Measurements from ENCODE around the gene C10orf88. TPM values are rescaled to one million over a fixed set of nuclear protein-coding genes. Genes with fewer than 3 reads are reported as not detected.

C10orf88 gene
- total and polyA plus RNA-seq, 7 donors: 3.0 to 10.2 (median 3.6) TPM

DNA sequence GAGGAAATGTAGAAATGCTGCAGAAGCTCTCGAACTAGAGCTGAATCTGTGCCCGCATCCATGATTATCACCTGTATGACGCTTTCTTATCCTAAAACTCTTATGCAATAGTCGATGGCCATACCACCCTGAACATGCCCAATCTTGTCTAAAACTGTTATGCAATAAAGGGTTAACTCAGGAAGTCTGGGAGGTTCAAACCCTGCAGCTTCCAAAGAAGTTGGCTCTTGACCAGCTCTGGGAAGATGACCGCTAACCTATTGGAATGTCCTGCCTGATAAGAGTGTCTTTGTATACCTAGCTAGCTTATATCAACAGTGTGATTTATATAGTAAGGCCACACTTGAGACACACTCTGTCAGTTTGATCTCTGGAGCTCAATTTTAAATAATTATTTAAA is 3.4 kb upstream of the C10orf88 start:
- no peak for TF ChIP-seq POLR2A (IDR thresholded peaks at IDR 0.05)
- no peak for TF ChIP-seq POLR2AphosphoS5 (IDR thresholded peaks at IDR 0.05)
- TF ChIP-seq, protein P1, sequence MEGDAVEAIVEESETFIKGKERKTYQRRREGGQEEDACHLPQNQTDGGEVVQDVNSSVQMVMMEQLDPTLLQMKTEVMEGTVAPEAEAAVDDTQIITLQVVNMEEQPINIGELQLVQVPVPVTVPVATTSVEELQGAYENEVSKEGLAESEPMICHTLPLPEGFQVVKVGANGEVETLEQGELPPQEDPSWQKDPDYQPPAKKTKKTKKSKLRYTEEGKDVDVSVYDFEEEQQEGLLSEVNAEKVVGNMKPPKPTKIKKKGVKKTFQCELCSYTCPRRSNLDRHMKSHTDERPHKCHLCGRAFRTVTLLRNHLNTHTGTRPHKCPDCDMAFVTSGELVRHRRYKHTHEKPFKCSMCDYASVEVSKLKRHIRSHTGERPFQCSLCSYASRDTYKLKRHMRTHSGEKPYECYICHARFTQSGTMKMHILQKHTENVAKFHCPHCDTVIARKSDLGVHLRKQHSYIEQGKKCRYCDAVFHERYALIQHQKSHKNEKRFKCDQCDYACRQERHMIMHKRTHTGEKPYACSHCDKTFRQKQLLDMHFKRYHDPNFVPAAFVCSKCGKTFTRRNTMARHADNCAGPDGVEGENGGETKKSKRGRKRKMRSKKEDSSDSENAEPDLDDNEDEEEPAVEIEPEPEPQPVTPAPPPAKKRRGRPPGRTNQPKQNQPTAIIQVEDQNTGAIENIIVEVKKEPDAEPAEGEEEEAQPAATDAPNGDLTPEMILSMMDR (IDR thresholded peaks at IDR 0.05): no peak
- no peak for TF ChIP-seq EP300 (IDR thresholded peaks at IDR 0.05)
- no peaks in the 10 kb centered on the region for H3K27me3 ChIP-seq
- no peaks in the 10 kb centered on the region for H3K9me3 ChIP-seq
- H3K27ac ChIP-seq: no peak overlapping the region
- DNase-seq: no peak
- no peaks in the 10 kb centered on the region for H3K36me3 ChIP-seq
- H3K4me1 ChIP-seq: peaks cover 0 to 16% (median 15%) of the 10 kb centered on the region in 4 donors
- whole genome bisulfite sequencing, 2 donors: 77 to 80% methylated on average over 5 of the region's 5 CpGs
- intact Hi-C loops (cut with DNase I): no loop called here
- no peak overlapping the region for H3K4me3 ChIP-seq

DNA sequence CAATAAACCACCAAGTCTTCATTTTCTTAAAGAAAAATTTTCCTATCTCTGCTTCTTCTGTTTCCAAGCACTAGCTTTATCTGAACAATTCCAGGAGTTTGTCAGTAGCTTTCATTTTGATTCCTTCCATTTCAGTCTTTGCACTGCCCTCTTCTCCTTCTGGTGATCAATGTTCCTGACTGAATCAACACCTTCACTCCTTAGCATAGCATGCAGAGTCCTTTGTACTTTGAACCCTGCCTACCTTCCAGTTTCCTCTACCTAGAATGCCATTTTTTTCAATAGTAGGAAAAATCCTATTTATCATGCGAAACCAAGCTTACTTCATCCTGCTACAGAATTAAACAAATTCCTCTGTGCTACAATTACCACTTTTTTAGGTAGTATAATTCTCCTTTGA is 1.9 kb upstream of the C10orf88 start:
- H3K27me3 ChIP-seq: no peaks in the 10 kb centered on the region
- intact Hi-C loops (cut with DNase I): no loop called here
- TF ChIP-seq POLR2AphosphoS5 (IDR thresholded peaks at IDR 0.05): no peak
- TF ChIP-seq POLR2A (IDR thresholded peaks at IDR 0.05): no peak
- TF ChIP-seq, protein P1 (IDR thresholded peaks at IDR 0.05): no peak
- TF ChIP-seq EP300 (IDR thresholded peaks at IDR 0.05): no peak
- H3K9me3 ChIP-seq: no peaks in the 10 kb centered on the region
- no peak overlapping the region for H3K27ac ChIP-seq
- DNase-seq: no peak
- H3K4me1 ChIP-seq: peaks cover 0 to 22% (median 19%) of the 10 kb centered on the region in 4 donors
- H3K4me3 ChIP-seq: no peak overlapping the region
- WGBS, 2 donors: 90 to 93% methylated on average over 1 of the region's 1 CpG
- H3K36me3 ChIP-seq: no peaks in the 10 kb centered on the region

DNA sequence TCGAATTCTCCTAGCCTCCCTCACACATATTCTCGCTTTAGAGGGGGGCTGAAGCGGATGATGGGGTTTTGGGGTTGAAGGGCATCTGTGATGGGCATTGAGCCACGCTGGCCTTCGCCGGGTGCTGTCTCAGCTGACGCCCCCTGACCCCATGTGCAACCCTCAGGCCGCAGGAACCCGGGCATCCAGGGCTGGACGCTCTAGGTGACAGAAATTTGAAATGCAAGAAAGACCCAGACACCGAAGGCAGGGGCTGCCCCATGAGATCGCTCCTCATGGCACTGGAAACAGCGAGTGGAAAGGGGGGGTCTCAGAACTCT is 664 bp upstream of the C10orf88 start:
- 66 to 82% methylated on average over 13 of the region's 13 CpGs for WGBS, 2 donors
- peak overlapping the region in 2 of 4 donors; percentile 74 to 75 for H3K27ac ChIP-seq
- intact Hi-C loops (cut with DNase I): loop anchor here (1.0 kb wide), 2 partner anchors 26 to 54 kb away; partner anchors contain the start of genes IKZF5 and PSTK

DNA sequence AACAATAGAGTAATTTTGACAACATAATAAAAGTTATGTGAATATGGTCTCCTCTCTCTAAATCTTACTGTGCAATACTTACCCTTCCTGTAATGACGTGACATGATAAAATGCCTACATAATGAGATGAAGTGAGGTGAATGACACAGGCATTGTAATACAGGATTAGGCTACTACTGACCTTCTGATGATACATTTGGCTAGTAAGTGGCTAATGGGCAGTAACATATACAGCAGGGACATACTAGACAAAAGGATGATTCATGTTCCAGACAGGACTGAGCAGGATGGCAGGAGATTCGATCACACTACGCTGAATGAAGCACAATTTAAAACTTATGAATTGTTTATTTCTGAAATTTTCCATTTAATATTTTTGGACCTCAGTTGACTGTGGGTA is 4.7 kb downstream of the C10orf88 start:
- H3K36me3 ChIP-seq: peaks cover 0 to 36% (median 10%) of the 10 kb centered on the region in 4 donors
- no peaks in the 10 kb centered on the region for H3K9me3 ChIP-seq
- no peaks in the 10 kb centered on the region for H3K27me3 ChIP-seq
- no peak for DNase-seq
- no peak overlapping the region for H3K4me3 ChIP-seq
- intact Hi-C loops (cut with DNase I): no loop called here
- H3K4me1 ChIP-seq: peaks cover 0 to 18% (median 14%) of the 10 kb centered on the region in 4 donors
- no peak overlapping the region for H3K27ac ChIP-seq
- TF ChIP-seq POLR2A (IDR thresholded peaks at IDR 0.05): no peak
- TF ChIP-seq EP300 (IDR thresholded peaks at IDR 0.05): no peak
- TF ChIP-seq POLR2AphosphoS5 (IDR thresholded peaks at IDR 0.05): no peak
- 96 to 97% methylated on average over 3 of the region's 3 CpGs for WGBS, 2 donors

More for the DNA sequence above, 664 bp upstream of the C10orf88 start:
- Histone ChIP-seq H3K27me3 (no peaks in the 10 kb centered on the region), H3K4me1 (peaks cover 0 to 22% (median 19%) of the 10 kb centered on the region in 4 donors), H3K4me3 (peak overlapping the region in 3 of 4 donors; percentile 68 to 86 (median 80)), H3K36me3 (no peaks in the 10 kb centered on the region), H3K9me3 (no peaks in the 10 kb centered on the region)
- TF ChIP-seq POLR2A (IDR thresholded peaks at IDR 0.05) (no peak), EP300 (IDR thresholded peaks at IDR 0.05) (no peak), POLR2AphosphoS5 (IDR thresholded peaks at IDR 0.05) (no peak)
- TF ChIP-seq, protein P1 (IDR thresholded peaks at IDR 0.05): no peak
- no peak for DNase-seq

DNA sequence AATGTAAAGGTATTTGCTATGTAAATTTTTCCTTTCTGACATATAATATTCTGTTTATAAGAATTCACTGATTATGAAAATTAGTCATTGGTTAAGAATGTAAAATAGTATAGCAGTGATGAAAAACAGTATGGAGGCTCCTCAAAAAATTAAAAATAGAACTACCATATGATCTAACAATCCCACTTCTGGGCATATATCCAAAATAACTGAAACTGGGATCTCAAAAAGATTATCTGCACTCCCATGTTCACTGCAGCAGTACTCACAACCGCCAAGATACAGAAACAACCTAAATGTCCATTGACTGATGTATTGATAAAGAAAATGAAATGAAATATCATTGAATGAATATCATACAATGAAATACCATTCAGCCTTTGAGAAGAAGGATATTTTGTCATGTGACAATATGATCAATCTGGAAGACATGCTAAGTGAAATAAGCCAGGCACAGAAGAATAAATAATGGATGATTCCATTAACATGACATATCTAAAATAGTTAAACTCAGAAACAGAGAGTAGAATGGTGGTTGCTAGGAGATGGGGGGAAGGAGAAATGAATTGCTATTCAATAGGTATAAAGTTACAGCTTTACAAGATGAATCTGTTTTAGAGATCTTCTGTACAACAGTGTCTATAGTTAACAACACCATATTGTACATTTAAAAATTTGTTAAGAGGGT is 14.0 kb downstream of the C10orf88 start:
- no peak overlapping the region for H3K4me3 ChIP-seq
- no peaks in the 10 kb centered on the region for H3K27me3 ChIP-seq
- 92 to 97% methylated on average over 1 of the region's 1 CpG for WGBS, 2 donors
- DNase-seq: no peak
- H3K4me1 ChIP-seq: peaks cover 0 to 9% (median 0%) of the 10 kb centered on the region in 4 donors
- TF ChIP-seq POLR2AphosphoS5 (IDR thresholded peaks at IDR 0.05): no peak
- no peak for TF ChIP-seq POLR2A (IDR thresholded peaks at IDR 0.05)
- no peak for TF ChIP-seq EP300 (IDR thresholded peaks at IDR 0.05)
- TF ChIP-seq, protein P1 (IDR thresholded peaks at IDR 0.05): no peak
- H3K36me3 ChIP-seq: peaks cover 0 to 31% (median 8%) of the 10 kb centered on the region in 4 donors
- intact Hi-C loops (cut with DNase I): no loop called here
- no peaks in the 10 kb centered on the region for H3K9me3 ChIP-seq
- H3K27ac ChIP-seq: no peak overlapping the region
